GM21515 (cell line): Measurements from ENCODE around the gene HIGD1A.

Experiments used
- ATAC-seq: cut with Tn5 transposase; IDR thresholded peaks from one replicate; pipeline ENCODE4 v1.9.1; 2021; ENCODE audit not compliant: unreplicated experiment

Gene HIGD1A

GRCh38 chr3:42739401-42740158, 64.7 kb downstream of the HIGD1A start:
- no peak for ATAC-seq

DNA sequence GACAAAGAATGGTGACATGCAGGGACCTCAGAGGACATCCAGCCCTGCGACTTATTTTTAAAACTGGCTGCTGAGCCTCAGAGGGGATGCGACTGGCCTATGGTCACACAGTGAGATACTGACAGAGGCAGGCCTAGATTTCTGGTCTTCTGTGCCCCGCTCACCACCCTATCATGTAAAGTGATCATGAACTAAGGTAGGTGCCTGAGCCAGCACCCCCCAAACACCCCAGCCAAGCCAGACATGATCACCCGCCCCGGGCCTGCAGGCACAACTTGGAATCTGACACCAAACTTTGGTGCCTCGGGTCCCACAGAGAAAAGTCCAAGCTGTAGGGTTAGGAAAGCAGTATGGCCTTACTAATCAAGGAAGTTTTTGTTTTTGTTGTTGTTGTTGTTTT, 67.8 kb downstream of the HIGD1A start:
- no peak for ATAC-seq

GRCh38 chr3:42736081-42736480, 68.2 kb downstream of the HIGD1A start:
- ATAC-seq, result no peak

- no peak for ATAC-seq
Observed at GRCh38 chr3:42735615-42736014, 68.7 kb downstream of the HIGD1A start.

GRCh38 chr3:42735019-42735418, 69.3 kb downstream of the HIGD1A start:
- no peak for ATAC-seq

GRCh38 chr3:42734263-42734860, 69.9 kb downstream of the HIGD1A start:
- ATAC-seq, result no peak

DNA sequence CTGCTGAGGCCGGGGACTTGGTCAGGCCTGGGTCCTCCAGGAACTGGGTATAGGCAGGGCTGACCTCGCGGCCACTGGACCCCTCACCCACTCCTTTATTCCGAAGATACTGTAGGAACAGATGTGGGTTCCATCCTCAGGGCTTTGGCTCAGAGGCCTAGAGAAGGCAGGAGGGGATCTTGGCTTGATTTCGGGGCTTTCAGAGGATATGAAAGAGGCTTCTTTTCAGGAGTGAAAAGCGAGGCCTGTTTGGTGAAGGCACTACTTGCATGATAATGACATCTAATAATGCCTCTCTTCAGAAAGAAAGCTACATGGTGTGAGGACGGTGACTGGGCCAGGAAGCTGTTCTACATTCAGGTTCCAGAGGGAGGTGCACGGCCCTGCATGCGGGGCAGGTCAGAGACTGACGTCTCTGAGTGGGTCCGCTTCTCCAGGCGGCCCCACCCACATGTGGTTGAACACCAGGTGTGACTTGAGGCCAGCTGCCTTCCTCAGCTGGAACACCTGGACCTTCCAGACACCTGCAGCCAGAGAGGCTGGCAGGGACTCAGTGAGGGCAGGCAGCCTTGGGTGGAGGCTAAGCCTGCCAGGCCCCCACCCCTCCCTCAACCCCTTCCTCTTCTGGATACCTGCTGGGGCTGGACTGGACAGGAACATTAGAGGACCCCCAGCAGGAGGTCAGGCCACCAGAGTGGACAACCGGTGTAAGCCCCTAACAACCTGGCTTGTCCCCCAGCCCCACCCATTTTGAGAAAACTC, 70.6 kb downstream of the HIGD1A start:
- no peak for ATAC-seq
